GM21825 (cell line): ENCODE measurements around the gene AMHR2.

ENCODE experiments used
- ATAC-seq: cut with Tn5 transposase; IDR thresholded peaks from one replicate; pipeline ENCODE4 v1.9.1; 2021; ENCODE audit warnings: mild to moderate bottlenecking, moderate library complexity; ENCODE audit not compliant: unreplicated experiment

The AMHR2 gene

GRCh38 chr12:53452159-53453077 lies 28.8 kb downstream of the AMHR2 start:
- peak; percentile 34 for ATAC-seq

- no peak for ATAC-seq
Measured at GRCh38 chr12:53453953-53454640, 30.4 kb downstream of the AMHR2 start.

DNA sequence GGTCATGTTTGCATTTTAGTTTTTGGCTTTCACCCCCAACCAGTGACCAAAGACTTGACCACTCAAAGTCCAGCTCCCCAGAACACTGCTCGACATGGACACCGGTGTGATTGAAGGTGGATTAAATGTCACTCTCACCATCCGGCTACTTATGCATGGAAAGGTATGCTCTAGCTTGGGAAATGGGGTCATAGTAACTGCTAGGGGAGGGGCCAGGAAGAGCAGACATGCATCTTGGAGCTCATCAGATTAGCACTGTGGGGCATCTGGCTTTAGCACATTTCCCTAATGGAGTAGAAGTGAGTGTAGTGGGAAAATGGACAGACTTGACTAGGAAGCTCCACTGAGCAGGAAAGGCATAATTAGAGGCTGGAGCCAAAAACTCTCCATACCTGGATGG lies 31.1 kb downstream of the AMHR2 start:
- ATAC-seq, result no peak

- no peak for ATAC-seq
Measured at GRCh38 chr12:53456654-53457366, 33.2 kb downstream of the AMHR2 start.

DNA sequence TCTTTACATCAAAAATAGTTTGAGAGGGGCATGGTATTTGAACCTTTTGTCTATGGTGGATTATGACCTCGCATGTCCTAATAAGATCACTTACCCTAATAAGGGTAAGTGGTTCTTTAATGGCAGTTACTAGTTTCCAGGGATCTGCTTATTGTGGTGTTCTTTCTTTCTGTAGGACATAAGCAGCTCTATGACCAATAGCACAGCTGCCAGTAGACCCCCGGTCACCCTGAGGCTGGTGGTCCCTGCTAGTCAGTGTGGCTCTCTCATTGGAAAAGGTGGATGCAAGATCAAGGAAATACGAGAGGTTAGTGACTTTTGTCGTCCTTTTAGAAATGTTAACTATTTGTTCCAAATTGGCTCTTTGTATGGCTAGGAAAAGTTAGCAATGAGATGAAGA lies 35.4 kb downstream of the AMHR2 start:
- ATAC-seq, result no peak

DNA sequence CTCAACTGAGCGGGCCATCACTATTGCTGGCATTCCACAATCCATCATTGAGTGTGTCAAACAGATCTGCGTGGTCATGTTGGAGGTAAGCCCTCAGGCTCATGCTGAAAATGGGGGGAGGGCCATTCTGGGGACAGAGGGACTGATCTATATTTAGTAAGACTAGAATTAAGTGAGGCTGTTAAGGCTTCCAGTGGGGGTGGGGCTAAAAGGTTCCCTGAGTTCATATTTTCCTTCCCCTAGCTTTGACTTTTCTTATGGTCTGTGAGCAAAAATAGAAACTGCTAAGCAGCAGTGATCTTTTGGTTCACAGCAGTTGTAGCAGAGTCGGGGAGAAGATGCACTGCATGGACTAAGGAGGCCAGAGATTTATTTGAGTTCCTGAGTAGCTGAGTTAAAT lies 37.4 kb downstream of the AMHR2 start:
- ATAC-seq, result no peak

DNA sequence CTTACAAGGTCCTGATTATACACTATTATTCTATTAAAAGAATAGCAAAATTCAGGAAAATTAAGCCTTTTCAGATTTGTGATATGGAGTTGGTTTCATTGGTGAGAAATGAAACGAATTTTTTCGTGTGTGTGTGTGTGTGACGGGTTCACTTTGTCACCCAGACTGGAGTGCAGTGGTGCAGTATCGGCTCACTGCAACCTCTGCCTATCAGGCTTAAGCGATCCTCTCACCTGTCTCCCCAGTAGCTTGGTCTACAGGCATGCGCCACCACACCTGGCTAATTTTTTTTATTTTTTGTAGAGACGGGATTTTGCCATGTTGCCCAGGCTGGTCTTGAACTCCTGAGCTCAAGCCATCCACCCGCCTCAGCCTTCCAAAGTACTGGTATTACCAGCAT lies 37.9 kb downstream of the AMHR2 start:
- no peak for ATAC-seq

DNA sequence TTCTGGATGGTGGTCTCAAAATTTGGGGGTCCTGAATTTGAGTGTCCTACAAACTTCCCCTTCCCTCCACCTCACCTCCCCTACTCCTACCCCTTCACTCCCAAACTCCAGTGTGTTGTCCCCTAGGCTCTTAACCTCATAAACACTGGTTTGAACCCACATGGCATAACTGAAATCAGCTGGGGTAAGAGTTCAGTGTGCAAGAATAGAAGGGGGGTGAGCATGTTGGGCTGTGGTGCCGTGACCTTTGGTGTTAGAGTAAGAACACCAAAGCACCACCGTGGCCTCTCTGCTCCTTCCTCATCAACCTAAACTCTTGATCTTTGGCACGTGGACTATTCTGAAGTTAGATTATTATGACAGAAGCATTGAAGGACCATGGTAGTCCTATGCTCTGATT lies 39.3 kb downstream of the AMHR2 start:
- ATAC-seq, result no peak

- ATAC-seq, result no peak
Measured at GRCh38 chr12:53463802-53464560, 40.3 kb downstream of the AMHR2 start.

DNA sequence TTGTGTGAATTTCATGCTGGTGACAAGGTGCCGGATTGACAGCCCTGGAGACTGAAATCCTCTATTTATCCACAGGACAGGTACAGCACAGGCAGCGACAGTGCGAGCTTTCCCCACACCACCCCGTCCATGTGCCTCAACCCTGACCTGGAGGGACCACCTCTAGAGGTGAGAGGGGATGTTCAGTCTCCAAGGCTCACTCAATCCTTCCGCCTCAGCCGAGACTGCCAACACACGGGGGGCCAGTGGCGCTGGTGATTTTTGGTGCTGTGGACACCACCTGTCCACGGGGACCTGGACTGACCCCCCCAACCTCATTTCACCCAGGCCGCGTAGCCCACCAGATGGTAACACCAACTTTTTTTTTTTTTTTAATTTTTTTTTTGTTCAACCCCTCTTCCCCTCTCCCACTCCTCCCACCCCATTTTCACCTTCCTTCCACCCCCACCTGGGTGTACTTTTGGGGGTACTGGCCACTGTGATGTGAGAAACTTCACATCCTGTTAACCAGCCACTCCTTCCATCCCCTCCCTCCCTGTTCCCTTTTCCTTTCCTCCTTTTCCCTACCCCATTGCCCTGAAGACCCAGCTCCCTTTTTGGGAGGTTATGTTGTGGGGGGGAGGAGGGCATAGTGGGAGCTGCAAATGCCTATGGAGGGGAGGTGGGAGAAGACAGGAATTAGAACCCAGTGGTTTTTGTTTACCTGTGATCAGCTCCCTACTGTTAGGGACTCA lies 41.2 kb downstream of the AMHR2 start:
- no peak for ATAC-seq

GRCh38 chr12:53465679-53466078 lies 42.0 kb downstream of the AMHR2 start:
- no peak for ATAC-seq

- no peak for ATAC-seq
Measured at GRCh38 chr12:53466640-53467039, 43.0 kb downstream of the AMHR2 start.

DNA sequence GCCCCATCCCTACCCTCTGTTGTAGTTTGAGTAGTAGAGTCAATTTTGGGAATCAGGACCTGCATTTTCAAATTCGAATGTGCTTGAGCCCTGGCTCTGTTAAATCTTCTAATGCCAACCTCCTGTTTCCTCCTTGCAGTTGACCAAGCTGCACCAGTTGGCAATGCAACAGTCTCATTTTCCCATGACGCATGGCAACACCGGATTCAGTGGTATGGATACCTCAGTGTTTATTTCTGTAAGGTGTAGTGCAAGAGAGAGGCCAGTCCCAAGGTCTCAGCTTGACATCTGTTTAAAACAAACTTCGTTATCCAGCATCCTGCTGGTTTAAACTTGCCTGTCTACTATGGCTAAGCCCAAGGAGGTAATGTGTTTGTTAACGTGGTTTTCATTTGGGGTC lies 43.4 kb downstream of the AMHR2 start:
- no peak for ATAC-seq

DNA sequence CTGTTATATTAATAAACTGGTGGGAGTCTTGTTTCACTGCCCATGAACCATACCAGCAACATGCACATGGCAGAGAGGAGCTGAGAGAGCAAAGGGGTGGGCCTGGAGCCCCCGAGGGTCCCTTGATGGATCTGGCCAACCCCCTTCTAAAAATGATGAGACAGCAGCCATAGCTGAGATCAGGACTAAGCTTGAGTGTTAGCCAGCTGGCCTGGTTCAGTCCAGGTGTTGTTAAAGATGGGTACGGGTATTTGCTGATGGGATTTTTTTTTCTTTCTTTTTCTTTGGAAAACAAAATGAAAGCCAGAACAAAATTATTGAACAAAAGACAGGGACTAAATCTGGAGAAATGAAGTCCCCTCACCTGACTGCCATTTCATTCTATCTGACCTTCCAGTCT lies 44.2 kb downstream of the AMHR2 start:
- ATAC-seq, result no peak

GRCh38 chr12:53468282-53468681 lies 44.6 kb downstream of the AMHR2 start:
- no peak for ATAC-seq

DNA sequence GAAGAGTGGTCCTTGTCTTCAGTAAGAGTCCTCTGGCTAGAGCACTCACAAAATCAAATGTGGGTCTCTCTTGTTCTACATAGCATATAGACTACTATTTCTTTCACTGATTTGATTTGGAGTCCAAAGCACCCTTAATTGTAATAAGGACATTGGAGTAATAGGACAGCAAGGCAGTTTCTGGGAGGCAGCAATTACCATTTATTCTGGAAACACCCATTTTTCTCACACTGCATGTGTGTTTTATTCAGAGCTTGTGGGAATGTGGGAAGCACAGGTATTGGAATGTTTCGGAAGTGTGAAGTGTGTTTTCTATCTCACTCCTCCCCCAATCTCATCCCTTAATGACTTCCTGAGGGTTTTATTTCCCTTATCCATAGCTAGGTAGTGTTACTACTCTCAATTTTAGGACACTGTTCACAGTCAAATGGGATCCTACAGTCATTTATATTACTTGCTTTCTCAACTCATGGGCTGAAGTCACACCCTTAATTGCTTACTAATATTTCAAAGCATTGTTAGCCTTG lies 48.5 kb downstream of the AMHR2 start:
- ATAC-seq, result no peak

GRCh38 chr12:53474077-53474476 lies 50.4 kb downstream of the AMHR2 start:
- no peak for ATAC-seq

GRCh38 chr12:53474819-53475218 lies 51.2 kb downstream of the AMHR2 start:
- no peak for ATAC-seq

- ATAC-seq, result no peak
Measured at GRCh38 chr12:53476769-53477209, 53.1 kb downstream of the AMHR2 start.

GRCh38 chr12:53478865-53479264 lies 55.2 kb downstream of the AMHR2 start:
- ATAC-seq, result no peak
